ENCODE measurements around the gene DMRTC2. TPM values are rescaled to one million over a fixed set of nuclear protein-coding genes. Genes with fewer than 3 reads are reported as not detected.
A peak's percentile ranks its signal among the peaks of the same experiment; 100 is the strongest.

The DMRTC2 gene
- not detected for total RNA-seq
- long read RNA-seq = 0 reads

GRCh38 chr19:41845001-41845050 lies at the start of gene DMRTC2:
Gene DMRTC2, plus strand, starts transcription at chr19:41845042. Its CDS starts 2,387 bp downstream, at chr19:41847429.
- DNase-seq (ENCODE audit: low spot score) = no peak

DNA sequence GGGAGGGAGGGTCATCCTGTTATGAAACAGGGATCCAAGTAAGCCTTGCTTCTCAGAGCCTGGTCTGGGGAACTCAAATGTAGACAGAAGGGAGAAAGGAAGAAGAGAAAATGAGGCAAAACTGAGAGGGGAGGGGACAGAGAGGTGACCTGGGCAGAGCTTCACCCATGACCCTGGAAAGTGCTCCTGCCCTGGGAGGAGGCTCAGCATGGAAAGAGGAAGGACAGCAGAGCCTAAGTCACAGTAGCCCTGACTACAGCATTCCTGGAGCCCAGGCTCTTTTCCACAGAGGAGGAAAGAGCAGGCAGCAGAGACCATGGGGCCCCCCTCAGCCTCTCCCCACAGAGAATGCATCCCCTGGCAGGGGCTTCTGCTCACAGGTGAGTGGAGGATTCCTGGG lies 48.5 kb upstream of the DMRTC2 start, which contains the start of gene CEACAM3:
CEACAM3 (plus strand) TSS at position 226 of the 400 bp plus-strand sequence; CDS start at position 317, 91 bp downstream.
- DNase-seq (ENCODE audit: low spot score) = no peak

- no peak for DNase-seq (ENCODE audit: low spot score)
Measured at GRCh38 chr19:41796901-41797300, 47.9 kb upstream of the DMRTC2 start.

DNA sequence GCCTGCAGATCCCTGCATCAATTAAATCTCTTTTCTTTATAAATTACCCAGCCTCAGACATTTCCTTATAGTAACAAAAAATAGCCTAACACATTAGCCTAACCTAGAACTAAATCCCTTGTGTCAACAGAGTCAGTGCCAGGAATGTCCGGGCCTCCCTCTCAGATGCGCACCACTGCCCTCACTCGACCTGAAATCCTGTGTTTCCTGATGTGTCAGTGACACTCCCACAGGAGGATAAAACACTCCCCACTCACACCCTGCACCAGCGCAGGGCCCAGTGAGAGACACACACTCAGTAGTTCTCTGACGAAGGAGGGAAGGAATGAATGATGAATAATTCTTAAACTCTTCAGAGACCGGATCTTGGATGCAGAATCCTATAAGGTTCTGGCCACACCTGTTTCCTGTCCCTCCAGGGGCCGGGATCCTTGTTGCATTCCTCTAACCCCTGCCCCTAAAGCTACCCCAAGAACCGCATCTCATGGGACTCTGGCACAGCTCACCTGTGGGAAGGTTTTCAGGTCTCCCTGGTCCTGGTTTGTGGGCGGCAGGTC lies 45.3 kb upstream of the DMRTC2 start:
- DNase-seq (ENCODE audit: low spot score) = no peak

DNA sequence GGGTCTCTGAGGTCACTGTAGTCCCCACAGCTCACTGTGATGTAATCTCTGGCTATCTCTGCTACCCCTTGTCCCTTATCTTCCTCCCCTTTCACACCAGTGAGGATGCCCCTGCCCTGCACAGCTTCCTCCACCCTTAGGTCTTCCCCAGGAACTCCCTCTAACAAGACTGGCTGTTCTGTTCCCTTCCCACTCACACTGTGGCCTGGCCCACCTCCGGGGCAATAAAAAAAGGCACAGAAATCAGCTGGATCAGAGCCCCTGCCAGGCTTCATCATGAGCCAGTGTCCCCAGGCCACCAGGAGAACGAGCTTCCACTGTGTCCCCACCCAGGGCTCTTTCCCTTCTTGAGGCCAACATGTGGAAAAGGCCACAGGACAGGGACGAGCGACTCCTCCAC lies 43.8 kb upstream of the DMRTC2 start:
- no peak for DNase-seq (ENCODE audit: low spot score)

DNA sequence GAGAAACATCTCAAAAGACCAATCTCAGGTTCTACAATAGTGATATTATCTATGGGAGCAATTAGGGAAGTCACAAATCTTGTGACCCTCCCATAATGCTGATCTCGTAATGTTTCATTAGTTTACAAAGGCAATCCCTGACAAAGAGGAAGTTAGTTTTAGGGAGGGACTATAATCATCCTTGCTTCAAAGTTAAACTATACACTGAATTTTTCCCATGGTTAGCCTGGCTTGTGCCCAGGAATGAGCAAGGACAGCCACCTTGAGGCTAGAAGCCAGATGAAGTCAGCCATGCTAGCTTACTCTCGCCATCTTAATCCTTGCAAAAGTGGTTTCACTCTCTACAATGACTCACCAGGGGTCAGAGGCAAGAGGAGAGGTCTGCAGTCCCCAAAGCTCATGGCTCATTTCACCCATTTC lies 43.0 kb upstream of the DMRTC2 start:
- DNase-seq (ENCODE audit: low spot score) = no peak

- DNase-seq (ENCODE audit: low spot score) = no peak
Measured at GRCh38 chr19:41802770-41803169, 42.1 kb upstream of the DMRTC2 start.

GRCh38 chr19:41804336-41804735 lies 40.5 kb upstream of the DMRTC2 start:
- DNase-seq (ENCODE audit: low spot score) = no peak

GRCh38 chr19:41807176-41807575 lies 37.7 kb upstream of the DMRTC2 start:
- peak; percentile 53 for DNase-seq (ENCODE audit: low spot score)

- peak; percentile 72 for DNase-seq (ENCODE audit: low spot score)
Measured at GRCh38 chr19:41808663-41809566, 35.9 kb upstream of the DMRTC2 start.

DNA sequence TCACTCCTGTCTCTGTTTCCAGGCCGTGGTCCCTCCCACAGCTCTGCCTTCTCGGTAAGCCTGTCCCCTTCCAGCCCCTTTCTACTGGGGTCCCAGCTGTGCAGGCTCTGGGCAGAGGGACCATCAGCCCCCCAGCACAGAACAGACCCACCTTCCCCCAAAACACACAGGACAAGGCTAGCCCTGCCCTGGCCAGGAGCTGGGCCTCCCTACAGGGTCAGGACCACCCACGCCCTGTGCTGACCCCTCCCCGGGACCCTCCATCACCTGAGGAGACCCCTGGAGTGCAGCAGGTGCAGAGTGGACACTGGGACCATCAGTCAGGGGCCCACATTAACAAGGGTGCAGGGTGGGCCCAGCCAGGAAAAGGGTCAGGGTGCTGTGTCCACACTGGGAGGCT lies 34.5 kb upstream of the DMRTC2 start:
- DNase-seq (ENCODE audit: low spot score) = peak; percentile 67

GRCh38 chr19:41811036-41811435 lies 33.8 kb upstream of the DMRTC2 start:
- peak; percentile 85 for DNase-seq (ENCODE audit: low spot score)

DNA sequence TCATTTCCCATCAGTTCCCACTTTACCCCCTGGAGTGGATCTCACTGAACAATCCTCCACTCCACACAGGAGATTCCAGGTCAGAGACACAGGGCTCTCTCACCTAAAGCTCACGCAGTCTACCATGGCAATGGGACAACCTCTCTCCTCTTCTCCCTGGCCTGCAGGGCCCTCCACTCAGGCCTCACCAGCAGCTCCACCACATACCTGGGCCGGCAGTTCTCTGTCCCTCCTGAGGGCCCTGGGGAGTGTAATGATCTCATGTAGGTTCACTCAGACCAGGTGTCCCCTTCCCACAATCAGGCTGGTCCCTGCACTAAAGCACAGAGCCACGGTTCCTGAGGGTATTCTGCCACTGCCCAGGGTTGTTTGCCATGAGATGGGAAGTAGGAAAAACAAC lies 32.9 kb upstream of the DMRTC2 start:
- peak; percentile 67 for DNase-seq (ENCODE audit: low spot score)

- peak; percentile 39 for DNase-seq (ENCODE audit: low spot score)
Measured at GRCh38 chr19:41813911-41814310, 30.9 kb upstream of the DMRTC2 start.

- peak; percentile 20 for DNase-seq (ENCODE audit: low spot score)
Measured at GRCh38 chr19:41815301-41815700, 29.5 kb upstream of the DMRTC2 start.

GRCh38 chr19:41816761-41817160 lies 28.1 kb upstream of the DMRTC2 start:
- no peak for DNase-seq (ENCODE audit: low spot score)

GRCh38 chr19:41821003-41821735 lies 23.7 kb upstream of the DMRTC2 start:
- DNase-seq (ENCODE audit: low spot score) = peak; percentile 3

DNA sequence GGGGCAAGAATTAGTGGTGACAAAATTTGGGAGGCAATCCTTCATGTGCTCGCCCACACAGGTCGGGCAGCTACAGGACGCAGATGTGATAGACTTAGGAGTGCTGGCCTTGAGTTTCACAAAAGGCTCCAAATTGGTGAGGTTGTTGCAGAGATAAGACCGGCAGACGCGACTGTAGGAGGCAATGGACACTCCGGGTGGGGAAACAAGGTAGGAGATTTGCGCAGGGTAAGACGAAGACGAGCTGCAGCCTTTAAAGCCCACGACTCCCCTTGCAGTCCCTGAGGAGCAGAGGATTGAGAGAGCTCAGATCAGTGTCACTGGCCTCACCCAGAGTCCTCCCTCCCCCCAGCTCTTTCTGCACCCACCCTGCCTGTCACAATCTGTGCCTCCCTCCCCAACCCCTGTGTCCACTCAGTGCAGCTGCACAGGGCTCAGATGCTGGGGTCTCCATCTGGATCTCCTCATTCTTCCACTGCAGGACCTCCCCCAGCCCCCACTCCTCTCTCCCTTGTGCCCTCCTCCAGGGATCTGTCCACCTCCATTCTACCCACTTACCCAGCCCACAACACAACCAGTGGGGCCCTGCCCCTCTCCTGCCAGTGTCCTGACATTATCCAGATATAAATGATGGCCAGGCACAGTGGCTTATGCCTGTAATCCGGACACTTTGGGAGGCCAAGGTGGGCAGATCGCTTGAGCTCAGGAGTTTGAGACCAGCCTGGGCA lies 6.7 kb upstream of the DMRTC2 start:
- peak; percentile 64 for DNase-seq (ENCODE audit: low spot score)

DNA sequence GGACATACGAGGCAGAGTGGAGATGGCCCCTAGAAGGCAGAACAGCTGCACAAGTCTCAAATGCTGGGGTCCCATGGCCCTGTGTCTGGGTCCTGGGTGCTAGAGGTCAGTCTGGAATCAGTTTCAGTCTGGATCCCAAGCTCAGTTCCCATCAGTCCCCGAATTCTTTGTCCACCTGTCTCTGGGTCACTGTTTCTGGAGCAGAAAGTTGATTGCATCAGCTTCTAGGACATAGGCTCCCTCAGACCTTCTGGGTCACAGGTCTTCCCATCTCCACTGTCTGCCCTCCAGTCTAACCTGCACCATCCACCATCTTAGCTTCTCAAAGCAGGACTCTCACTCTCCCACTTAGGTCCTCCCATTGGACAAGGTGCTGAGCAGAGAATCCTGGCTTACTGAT lies 5.6 kb upstream of the DMRTC2 start:
- DNase-seq (ENCODE audit: low spot score) = peak; percentile 30

DNA sequence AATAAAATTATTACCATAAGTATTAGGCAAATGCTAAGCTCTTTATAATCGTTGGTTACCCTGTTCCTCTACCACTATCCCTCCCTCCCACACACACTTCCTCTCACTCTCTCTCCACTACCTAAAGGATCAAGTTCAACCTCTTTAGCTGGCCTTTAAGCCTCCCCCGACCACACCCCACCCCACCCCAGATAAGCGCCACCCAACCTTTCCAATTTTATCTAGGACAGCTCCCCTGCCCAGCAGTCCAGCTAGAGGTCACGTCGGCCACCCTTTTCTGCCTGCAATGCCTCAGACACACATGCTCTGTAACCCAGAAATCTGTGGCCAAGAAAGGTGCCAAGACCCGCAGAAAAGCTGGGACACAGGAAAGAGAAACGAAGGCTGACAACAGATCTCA lies 1.5 kb upstream of the DMRTC2 start:
- DNase-seq (ENCODE audit: low spot score) = peak; percentile 68

DNA sequence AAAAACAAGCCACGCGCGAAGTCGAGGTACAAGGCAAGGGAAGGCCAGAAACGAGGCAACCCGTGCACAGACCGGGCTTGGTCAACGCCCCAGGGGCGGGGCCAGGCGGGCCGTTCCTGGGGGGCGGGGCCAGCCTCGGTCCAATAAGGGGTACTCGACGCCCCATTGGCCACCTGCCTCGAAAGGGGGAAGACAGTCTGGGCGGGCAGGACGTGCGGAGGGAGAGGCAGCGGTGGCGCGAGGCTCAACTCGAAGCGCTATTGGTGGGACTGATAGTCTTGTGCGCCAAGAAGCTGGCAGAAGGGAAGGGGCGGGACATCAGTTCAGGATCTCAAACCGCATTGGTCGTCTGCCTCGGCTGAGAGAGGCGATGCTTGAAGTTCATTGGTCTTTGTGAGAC lies 241 bp upstream of the DMRTC2 start, which contains the start of gene LYPD4:
LYPD4 (minus strand) TSS at position 83 of the 400 bp plus-strand sequence. CDS start 5,398 bp downstream, outside the sequence.
- DNase-seq (ENCODE audit: low spot score) = no peak
